Germinal center (tissue), 1 donor: ENCODE results near the gene ZNF292.
"Not testable (repeated sequence)": the region's sequence is repeated elsewhere in the genome, so short reads cannot be mapped to it uniquely, and the experiment has no call there.

ENCODE experiments used
- DNase-seq: peaks from one replicate; pipeline ENCODE4 v3.0.0; 2012; ENCODE audit warnings: mixed read lengths, low spot score

ZNF292 gene

DNA sequence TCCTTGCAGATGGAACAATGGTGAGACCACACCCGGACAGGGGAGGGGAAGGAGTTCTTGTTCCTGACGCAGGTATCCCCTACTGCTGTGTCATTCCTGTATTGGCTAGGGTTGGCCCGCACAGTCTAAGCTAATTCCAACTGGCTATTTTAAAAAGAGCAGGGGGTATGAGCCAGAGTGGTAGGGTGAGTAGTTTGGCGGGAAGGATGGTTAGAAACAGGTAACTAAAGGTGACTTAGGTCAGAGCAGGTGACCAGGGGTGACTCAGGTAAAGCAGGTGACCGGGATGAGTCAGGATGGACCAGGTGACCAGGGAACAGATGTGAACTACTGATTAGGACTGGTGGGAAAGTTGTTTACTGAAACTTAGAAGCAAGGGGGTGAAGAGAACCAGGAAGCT is 58.0 kb downstream of the ZNF292 start:
- no peak for DNase-seq

DNA sequence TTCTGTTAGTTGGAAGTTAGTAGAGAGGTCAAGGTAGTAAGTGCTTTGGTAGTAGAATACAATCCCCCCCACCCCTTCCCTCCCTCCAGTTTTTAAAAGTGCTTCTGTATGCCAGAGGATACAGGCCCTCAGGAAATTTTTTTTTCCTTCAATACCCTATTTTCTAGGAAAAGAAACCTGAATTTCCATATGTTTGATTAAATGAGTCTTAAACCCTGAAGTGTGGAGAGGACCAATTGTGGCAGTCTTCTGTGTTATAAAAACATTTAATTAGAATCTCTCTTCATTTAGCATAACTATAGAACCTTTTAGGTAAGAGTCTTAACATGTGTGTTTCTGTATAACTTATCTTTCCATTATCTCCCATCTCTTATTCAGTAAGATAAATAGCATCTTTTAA is 59.5 kb downstream of the ZNF292 start:
- no peak for DNase-seq

DNA sequence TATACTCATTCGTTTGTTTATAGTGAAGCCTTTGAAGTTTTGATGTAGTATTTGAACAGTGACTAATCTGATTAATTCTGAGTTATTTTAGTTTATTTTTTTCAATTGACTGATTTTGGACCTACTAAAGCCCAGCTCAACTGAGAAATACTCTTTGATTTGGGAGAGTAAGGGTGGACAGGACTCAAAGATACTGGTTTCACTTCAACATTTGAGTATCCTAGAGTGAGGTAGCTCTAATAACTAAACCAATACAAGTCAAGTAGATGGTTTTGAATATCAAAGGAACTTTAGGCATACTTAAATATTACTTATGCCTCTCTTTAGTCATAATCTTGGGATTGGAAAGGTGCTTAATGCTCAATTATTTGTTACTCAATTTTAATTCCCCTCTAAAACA is 65.6 kb downstream of the ZNF292 start:
- DNase-seq, result no peak

DNA sequence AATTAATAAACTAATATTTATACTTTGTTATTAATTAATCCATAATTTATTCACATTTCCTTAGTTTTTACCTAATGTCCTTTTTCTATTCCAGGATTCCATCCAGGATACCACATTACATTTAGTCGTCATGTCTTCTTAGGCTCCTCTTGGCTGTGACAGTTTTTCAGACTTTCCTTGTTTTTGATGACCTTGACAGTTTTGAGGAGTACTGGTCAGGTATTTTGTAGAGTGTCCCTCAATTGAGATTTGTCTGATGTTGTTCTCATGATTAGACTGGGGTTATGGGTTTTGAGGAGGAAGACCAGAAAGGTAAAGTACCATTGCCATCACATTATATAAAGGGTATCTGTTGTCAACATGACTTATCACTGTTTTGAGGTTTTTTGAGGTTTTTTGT is 67.3 kb downstream of the ZNF292 start:
- no peak for DNase-seq

DNA sequence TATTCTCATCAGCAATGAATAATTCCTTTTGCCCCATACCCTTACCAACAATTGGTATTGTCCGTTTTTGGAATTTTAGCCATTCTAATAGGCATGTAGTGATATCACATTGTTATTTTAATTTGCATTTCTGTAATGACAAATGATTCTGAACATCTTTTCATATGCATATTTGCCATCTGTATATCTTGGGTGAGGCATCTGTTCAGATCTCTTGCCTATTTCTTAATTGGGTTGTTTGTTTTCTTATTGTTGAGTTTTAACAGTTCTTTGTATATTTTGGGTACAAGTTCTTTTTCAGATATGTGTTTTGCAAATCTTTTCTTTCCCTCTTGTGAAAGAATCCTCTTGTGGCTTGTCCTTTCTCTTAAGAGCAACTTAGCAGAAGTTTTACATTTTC is 69.6 kb downstream of the ZNF292 start:
- no peak for DNase-seq

DNA sequence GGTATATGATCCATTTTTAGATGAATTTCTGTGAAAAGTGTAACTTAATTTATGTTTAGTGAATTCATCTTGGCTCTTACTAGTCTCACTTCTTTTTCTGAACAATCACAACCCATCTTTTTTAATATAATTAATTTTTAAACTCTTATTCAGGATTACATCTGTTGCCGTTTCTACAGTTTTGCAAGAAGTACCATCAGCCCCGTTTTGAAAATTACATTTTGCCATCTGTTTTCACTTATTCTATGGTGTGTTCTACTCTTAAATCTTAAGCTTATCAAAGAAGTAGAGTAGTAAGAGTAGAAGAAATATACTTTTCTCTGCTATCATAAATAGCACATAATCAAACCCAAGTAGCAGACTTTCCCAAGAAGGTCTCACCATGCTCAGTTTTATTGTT is 70.1 kb downstream of the ZNF292 start:
- DNase-seq, result no peak

DNA sequence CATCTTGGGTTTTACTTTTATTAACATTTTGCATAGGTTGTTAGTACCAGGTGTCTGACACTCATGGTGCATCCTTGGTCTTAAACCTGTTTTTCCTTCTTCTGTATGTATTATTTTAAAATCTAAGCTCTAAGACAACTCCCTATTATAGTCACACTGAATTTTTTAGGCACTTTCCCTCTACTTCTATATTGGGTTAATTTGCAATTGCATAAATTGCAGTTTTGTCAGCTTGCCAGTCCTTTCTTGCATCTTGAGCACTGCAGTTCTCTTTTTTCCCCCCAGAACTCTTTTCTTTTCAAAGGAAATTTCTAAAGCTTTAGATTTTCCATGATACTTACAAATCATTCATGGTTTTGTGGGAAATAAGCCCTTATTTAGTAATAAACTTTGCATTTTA is 70.6 kb downstream of the ZNF292 start:
- no peak for DNase-seq

DNA sequence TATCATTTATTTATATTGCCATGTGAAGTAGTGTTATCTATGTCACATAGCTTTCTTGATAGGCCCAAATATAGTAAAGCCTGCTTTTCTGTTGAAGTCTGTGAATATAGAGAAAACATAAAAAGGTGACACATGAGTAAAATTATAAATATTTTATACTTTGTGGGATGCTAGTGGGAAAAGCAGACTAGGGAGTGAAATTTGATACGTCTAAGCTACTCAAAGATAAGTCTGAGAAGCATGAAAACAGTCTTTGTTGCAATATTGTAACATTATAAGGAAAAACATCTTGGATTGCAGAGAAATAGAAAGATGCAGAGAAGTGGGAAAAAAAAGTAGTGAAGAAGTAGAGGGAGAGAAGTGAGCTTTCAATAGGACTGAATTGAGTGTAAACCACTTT is 75.4 kb downstream of the ZNF292 start:
- DNase-seq, result no peak

DNA sequence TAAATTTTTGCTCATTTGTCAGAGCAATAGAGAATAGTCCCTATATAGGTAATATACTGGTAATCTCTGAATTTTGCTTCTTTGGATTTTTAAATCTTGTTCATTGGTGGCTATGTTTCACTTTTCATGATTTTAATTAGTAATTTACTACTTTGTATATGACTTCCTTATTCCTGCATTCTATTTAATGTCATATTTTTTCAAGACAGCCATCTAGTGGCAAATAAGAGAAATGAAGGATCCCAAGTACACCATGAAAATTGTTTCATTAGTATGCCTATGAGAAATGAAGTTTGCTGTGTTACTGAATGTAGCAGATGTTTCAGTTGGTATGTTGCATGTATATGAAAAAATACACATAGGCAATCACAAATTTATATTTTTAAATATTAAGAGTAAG is 82.4 kb downstream of the ZNF292 start:
- DNase-seq, result peak; percentile 29

DNA sequence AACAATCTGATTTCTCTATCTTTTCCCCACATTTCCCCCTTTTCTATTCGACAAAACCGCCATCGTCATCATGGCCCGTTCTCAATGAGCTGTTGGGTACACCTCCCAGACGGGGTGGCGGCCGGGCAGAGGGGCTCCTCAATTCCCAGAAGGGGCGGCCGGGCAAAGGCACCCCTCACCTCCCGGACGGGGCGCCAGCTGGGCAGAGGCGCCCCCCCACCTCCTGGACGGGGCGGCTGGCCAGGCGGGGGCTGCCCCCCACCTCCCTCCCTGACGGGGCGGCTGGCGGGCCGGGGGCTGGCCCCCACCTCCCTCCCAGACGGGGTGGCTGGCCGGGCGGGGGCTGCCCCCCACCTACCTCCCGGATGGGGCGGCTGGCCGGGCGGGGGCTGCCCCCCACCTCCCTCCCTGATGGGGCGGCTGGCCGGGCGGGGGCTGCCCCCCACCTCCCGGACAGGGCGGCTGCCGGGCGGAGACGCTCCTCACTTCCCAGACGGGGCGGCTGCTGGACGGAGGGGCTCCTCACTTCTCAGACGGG is 83.8 kb downstream of the ZNF292 start:
- DNase-seq, result not testable (repeated sequence)

DNA sequence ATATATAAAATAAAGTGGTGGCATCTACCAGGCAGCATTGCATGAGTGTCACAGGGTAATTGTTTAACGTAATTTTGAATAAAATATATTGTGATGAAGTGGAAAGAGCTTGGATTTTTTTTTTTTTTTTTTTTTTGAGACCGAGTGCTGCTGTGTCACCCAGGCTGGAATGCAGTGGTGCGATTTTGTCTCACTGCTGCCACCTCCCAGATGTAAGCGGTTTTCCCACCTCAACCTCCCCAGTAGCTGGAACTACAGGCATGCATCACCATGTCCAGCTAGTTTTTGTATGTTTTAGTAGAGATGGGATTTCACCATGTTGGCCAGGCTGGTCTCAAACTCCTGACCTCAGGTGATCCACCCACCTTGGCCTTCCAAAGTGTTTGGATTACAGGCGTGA is 85.9 kb downstream of the ZNF292 start:
- no peak for DNase-seq

DNA sequence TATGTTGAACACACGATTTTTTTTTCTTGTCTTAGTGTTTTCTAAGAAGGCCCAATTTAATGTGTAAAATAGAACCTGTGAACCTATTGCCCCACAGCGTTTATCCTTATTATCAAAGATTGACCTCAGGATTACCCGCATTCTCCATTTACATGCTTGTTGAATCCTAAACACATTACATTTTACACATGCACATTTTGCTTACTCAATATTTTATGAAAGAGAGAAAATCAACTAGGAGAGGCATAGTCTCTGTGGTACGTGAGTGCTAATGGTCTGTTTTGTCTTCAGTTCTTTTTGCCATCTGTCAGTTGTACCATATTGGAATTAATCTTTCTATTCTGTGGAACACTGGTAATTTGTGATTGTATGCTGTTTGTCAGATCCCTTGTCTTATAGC is 86.9 kb downstream of the ZNF292 start:
- no peak for DNase-seq

DNA sequence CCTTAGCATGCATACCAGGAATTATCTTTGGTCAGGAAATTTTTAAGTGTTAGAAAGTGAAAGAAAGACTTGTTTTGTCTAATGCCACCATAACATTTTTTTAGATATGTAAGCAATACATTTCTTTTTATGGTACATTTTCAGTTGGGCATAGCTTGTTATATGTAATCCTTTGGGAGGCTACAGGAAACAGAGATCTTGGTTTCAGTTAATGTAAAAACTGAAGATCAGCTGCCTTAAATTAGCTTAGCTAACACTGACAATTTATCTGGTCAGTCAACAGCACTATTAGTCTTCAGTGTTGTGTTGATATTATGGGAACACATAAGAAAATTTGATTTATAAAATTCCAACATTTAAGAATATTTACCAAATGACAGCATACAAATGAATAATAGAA is 88.4 kb downstream of the ZNF292 start:
- DNase-seq, result no peak

DNA sequence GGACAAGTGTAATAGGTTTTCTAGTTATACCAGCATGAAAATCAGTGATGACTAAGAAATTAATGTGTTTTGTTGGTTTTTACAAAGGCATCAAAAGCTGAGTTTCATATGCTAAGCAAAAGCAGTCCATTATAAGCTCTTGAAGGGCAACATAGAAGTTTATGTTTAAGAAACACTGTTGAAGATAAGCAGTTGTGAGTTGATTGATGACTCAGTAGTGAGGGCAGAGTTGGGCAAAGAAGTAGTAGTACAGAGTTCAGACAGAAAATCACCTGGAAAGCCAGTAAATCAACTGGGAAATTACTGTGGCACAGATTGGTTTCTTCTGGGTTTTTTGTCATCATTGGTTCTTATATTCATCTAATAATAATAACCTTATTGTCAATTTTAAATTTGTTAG is 89.0 kb downstream of the ZNF292 start:
- DNase-seq, result no peak

DNA sequence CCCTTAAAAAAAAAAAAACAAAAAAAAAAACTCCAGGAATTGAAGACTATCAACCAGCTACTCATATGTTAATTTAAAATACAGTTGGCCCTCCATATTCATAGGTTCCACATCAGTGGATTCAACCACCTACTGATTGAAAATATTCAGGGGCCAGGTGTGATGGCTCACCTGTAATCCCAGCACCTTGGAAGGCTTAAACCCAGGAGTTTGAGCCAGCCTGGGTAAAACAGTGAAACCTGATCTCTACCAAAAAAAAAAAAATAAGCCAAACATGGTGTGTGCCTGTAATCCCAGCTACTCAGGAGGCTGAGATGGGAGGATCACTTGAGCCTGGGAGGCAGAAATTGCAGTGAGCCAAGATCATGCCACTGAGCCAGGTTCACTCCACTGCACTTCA is 94.7 kb downstream of the ZNF292 start:
- DNase-seq, result no peak

DNA sequence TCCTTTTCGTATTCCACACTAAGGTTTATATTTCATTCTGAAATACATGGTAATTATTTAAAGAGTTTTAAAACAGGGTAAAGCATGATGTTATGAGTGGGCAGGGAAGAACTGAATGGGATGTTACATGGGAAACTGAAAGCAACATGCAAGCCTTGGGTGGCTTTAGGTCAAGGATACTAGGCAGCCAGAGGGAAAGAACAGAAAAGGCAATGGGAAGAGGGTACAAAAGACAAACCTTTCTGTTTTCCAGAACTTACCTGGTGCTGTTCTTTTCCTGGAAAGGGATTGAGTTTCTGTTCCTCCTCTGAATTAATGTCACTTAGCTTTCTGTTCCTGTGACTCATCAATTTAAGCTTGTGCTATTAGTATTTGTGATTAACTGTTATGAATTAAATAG is 95.9 kb downstream of the ZNF292 start:
- DNase-seq, result no peak

DNA sequence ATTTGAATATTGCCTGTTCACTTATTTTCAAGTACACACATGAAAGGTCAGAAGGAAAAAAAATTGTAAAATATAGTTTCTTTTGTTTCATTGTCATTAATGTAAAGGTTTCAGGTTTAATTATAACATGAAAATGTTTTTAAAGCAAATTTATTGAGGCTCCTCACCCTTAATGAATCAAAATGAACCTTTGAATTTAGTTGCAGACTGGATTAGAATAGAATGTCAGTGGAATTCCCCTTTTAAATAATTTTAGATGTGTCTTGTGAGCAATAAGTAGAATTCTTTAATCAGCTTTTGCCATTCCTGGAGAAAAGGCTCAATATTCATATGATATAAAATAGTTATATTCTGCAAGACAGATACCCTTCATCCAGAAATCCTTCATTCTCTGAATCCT is 96.4 kb downstream of the ZNF292 start:
- DNase-seq, result no peak

DNA sequence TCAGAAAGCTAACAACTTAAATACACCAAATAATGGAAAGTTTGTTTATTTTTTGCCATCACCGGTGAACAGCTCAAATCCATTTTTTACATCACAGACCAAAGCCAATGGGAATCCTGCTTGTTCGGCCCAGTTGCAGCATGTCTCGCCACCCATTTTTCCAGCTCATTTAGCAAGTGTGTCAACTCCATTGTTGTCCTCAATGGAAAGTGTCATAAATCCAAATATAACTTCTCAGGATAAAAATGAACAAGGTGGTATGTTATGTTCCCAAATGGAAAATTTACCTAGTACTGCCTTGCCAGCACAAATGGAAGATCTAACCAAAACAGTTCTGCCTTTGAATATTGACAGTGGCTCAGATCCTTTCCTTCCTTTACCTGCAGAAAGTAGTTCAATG is 101.7 kb downstream of the ZNF292 start:
- no peak for DNase-seq

DNA sequence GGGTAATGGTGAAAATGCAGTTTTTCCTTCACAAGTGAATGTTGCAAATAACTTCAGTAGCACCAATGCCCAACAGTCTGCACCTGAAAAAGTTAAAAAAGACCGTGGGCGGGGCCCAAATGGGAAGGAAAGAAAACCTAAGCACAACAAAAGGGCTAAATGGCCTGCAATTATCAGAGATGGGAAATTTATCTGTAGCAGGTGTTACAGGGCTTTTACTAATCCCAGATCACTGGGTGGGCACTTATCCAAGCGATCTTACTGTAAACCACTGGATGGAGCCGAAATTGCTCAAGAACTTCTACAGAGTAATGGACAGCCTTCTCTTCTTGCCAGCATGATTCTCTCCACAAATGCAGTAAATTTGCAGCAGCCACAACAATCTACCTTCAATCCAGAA is 102.2 kb downstream of the ZNF292 start:
- DNase-seq, result no peak

DNA sequence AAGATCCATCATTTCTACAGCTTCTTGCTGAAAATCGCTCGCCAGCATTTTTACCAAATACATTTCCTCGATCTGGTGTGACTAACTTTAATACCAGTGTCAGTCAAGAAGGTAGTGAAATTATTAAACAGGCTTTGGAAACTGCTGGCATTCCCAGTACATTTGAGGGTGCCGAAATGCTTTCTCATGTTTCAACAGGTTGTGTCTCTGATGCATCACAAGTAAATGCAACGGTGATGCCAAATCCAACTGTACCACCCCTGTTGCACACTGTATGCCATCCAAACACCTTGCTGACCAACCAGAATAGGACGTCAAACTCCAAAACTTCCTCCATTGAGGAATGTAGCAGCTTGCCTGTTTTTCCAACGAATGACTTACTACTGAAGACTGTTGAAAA is 102.6 kb downstream of the ZNF292 start:
- DNase-seq, result no peak

DNA sequence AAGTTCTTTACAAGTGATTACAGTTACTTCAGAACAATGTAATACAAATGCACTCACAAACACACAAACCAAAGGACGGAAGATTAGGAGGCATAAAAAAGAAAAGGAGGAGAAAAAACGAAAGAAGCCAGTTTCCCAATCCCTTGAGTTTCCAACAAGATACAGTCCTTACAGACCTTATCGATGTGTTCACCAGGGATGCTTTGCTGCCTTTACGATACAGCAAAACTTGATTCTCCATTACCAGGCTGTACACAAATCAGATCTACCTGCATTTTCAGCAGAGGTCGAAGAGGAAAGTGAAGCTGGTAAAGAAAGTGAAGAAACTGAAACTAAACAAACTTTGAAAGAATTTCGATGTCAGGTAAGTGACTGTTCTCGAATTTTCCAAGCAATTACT is 104.4 kb downstream of the ZNF292 start:
- DNase-seq, result no peak

DNA sequence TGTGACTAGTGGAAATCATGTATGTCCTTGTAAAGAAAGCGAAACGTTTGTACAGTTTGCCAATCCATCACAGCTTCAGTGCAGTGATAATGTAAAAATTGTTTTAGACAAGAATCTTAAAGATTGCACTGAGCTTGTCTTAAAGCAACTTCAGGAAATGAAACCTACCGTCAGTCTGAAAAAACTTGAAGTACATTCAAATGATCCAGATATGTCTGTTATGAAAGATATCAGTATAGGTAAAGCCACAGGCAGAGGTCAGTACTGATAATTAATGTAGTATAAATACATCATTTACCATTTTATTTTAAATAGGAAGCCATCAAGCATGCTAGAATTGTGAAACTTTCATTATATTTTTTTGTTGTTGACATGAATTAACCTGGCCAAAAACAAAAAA is 106.2 kb downstream of the ZNF292 start:
- DNase-seq, result no peak

DNA sequence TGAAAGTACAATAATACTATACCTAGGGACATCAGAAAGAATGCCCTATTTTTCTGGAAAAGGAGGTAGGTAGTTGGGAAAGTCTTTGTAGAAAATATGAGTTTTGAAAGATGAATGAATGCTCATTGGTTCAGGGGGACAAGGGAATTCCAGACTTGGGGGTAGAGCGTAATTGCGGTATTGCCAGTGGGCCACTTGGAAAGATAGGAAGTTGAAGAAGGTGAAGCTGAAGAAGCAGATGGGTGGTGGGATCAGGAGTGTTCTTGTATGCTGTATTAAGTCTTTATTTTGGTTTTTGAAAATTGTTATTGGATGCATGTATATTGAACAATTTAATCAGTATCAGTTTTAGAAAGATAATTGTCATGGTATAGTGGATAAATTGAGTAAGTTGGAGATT is 109.1 kb downstream of the ZNF292 start:
- DNase-seq, result no peak

DNA sequence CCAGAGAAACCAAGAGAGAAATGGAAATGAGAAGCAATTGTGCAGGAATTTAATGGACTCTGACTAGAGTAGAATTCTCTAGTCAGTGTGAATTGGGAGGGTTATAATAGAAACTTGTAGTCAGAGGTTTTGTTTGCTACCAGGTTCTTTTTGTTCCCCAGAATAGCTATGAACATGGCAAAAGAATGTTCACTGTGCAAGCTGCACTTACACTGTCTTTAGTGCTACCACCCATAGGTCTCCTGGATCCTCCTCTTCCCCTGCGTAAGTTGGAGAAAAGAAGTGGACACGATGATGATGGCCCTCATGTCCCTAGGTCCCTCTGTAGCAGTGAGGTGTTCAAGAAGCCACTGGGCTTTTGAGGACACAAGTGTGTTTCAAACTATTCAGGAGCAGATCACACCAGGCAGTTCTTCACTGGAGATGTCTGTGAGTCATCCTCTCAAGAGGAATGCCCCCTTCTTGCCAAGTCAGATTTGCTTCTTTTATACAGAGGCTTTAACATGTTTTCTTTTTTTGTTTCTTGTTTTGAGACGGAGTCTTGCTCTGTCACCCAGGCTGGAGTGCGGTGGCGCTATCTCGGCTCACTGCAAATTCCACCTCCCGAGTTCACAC is 119.4 kb downstream of the ZNF292 start:
- no peak for DNase-seq

DNA sequence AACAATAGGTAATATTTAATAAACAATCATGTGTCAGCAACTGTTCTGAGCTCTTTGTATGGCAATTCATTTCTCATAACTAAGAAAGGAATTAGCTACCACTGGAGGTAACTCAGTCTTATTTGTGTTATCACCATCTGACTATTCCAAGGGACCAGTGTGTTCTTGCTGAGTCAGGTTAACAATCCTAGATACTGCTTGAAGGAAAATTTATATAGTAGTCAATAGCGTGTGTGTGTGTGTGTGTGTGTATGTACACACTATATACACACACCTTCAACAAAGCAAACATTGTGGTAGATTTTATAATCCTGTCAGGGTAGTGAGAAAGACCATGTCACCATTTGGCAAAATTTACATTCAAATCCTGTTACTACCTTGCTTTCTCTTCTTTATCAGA is 121.3 kb downstream of the ZNF292 start:
- DNase-seq, result no peak
